ENCODE data around the gene HBB.

The HBB gene

GRCh38 chr11:5226732-5227310, at the start of gene HBB:
Gene HBB, minus strand, starts transcription at chr11:5227071. Its CDS starts 50 bp downstream, at chr11:5227021.
- TF ChIP-seq CTCF (IDR thresholded peaks at IDR 0.05; ENCODE audit: control insufficient read depth, insufficient read depth, low read depth, low read length, missing control alignments), result no peak
- no peak within 1 kb of the TSS for H3K4me3 ChIP-seq (ENCODE audit: control insufficient read depth, low read depth, low read length)
- no peak for DNase-seq (ENCODE audit: low read depth)

- no peak overlapping the region for H3K4me3 ChIP-seq (ENCODE audit: control insufficient read depth, low read depth, low read length)
- no peak for TF ChIP-seq CTCF (IDR thresholded peaks at IDR 0.05; ENCODE audit: control insufficient read depth, insufficient read depth, low read depth, low read length, missing control alignments)
- no peak for DNase-seq (ENCODE audit: low read depth)
Measured at GRCh38 chr11:5275369-5276110, 48.7 kb upstream of the HBB start.

- no peak for TF ChIP-seq CTCF (IDR thresholded peaks at IDR 0.05; ENCODE audit: control insufficient read depth, insufficient read depth, low read depth, low read length, missing control alignments)
- H3K4me3 ChIP-seq (ENCODE audit: control insufficient read depth, low read depth, low read length), result no peak overlapping the region
- DNase-seq (ENCODE audit: low read depth), result no peak
Measured at GRCh38 chr11:5274395-5274794, 47.5 kb upstream of the HBB start.

- H3K4me3 ChIP-seq (ENCODE audit: control insufficient read depth, low read depth, low read length), result no peak overlapping the region
- TF ChIP-seq CTCF (IDR thresholded peaks at IDR 0.05; ENCODE audit: control insufficient read depth, insufficient read depth, low read depth, low read length, missing control alignments), result no peak
- DNase-seq (ENCODE audit: low read depth), result no peak
Measured at GRCh38 chr11:5272395-5273017, 45.6 kb upstream of the HBB start.

DNA sequence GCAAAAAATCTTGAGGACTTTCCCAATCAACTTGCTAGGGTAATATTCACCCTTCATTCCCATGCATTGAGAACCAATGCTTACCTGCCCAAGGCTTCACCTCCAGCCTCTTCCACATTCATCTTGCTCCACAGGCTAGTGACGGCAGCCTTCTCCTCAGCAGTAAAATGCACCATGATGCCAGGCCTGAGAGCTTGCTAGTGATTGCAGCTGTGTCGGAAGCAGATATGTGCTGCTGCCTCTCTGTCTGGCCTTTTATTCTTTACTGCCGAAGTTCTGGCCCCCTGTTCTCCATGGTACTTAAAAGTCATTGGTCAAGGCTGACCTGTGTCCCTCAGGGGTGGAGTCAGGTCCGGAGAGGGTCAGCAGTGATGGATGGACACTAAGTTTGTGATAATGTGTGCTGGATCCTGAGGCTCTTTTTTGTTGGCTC, 42.9 kb upstream of the HBB start, which contains the start of gene HBE1:
Gene HBE1 (minus strand): TSS at position 231 of the 433 bp plus-strand sequence. CDS start 55 bp downstream, at position 176.
- H3K4me3 ChIP-seq (ENCODE audit: control insufficient read depth, low read depth, low read length), result no peak within 1 kb of the TSS
- no peak for DNase-seq (ENCODE audit: low read depth)
- TF ChIP-seq CTCF (IDR thresholded peaks at IDR 0.05; ENCODE audit: control insufficient read depth, insufficient read depth, low read depth, low read length, missing control alignments), result no peak

GRCh38 chr11:5267033-5267563, 40.2 kb upstream of the HBB start:
- TF ChIP-seq CTCF (IDR thresholded peaks at IDR 0.05; ENCODE audit: control insufficient read depth, insufficient read depth, low read depth, low read length, missing control alignments), result no peak
- DNase-seq (ENCODE audit: low read depth), result no peak
- H3K4me3 ChIP-seq (ENCODE audit: control insufficient read depth, low read depth, low read length), result no peak overlapping the region
